MCF 10A (cell line): ENCODE results near the gene DIPK1A. TPM values are rescaled to one million over a fixed set of nuclear protein-coding genes. Genes with fewer than 3 reads are reported as not detected.
"Not testable (repeated sequence)": the region's sequence is repeated elsewhere in the genome, so short reads cannot be mapped to it uniquely, and the experiment has no call there.

Experiments
- BruUV-seq: library from RNA; stranded (reverse); fragments of 400-500 nt; replicated peaks from 2 replicates; lab custom pipeline; 2021; lab: Mats Ljungman, UMichigan
- CTCF ChIA-PET: fragments of 300-600 bp; sonication (Branson Sonifier 250); formaldehyde crosslinking; extraction: SDS; loops from one replicate; lab custom pipeline; 2021; ENCODE audit warnings: antibody characterized with exemption, inconsistent platforms; lab: Yijun Ruan, JAX
- POLR2A ChIA-PET: fragments of 300-600, 350-650 bp; sonication (Branson Sonifier 250); formaldehyde crosslinking; extraction: SDS; loops from one replicate; lab custom pipeline; 2020; ENCODE audit warnings: antibody characterized with exemption, inconsistent platforms; lab: Yijun Ruan, JAX
- DNase-seq: peaks from one replicate; pipeline ENCODE4 v3.0.0-alpha.2; 2018; ENCODE audit not compliant: unreplicated experiment
- H3K27ac Mint-ChIP-seq: one replicate; pipeline ENCODE4 v1.8.0; 2022; ENCODE audit warnings: mild to moderate bottlenecking, low read depth, mixed read lengths; ENCODE audit not compliant: unreplicated experiment
- H3K27me3 Mint-ChIP-seq: one replicate; pipeline ENCODE4 v1.8.0; 2022; ENCODE audit warnings: mixed read lengths; ENCODE audit not compliant: insufficient read depth, unreplicated experiment
- H3K36me3 Mint-ChIP-seq: one replicate; pipeline ENCODE4 v1.8.0; 2022; ENCODE audit warnings: mild to moderate bottlenecking, moderate library complexity, mixed read lengths; ENCODE audit not compliant: insufficient read depth, unreplicated experiment
- H3K4me1 Mint-ChIP-seq: one replicate; pipeline ENCODE4 v1.8.0; 2022; ENCODE audit warnings: mixed read lengths; ENCODE audit not compliant: insufficient read depth, unreplicated experiment
- H3K4me3 Mint-ChIP-seq: one replicate; pipeline ENCODE4 v1.8.0; 2022; ENCODE audit warnings: mild to moderate bottlenecking, moderate library complexity, mixed read lengths; ENCODE audit not compliant: unreplicated experiment
- H3K9me3 Mint-ChIP-seq: one replicate; pipeline ENCODE4 v1.8.0; 2022; ENCODE audit warnings: mixed read lengths; ENCODE audit not compliant: unreplicated experiment
- CTCF ChIP-seq: fragments of 200-600 bp; IDR thresholded peaks from one replicate; pipeline ENCODE4 v1.8.0; 2022; ENCODE audit warnings: antibody characterized with exemption, mild to moderate bottlenecking; ENCODE audit not compliant: unreplicated experiment
- intact Hi-C: fragments of 100-400 bp; cut with micrococcal nuclease; formaldehyde crosslinking; loops from 2 replicates; pipeline ENCODE4 v1.14.1; 2022
- total RNA-seq: library from RNA; stranded (reverse); gene quantifications from 2 replicates; pipeline ENCODE4 v1.2.3, GENCODE V29; 2022

Gene DIPK1A
- total RNA-seq, 1 experiment from 2014 or later, result 3.8 TPM

- no peaks in the 10 kb centered on the region for H3K4me1 Mint-ChIP-seq
- no peak overlapping the region for H3K27ac Mint-ChIP-seq
- no peak for TF ChIP-seq CTCF
- no peaks in the 10 kb centered on the region for H3K27me3 Mint-ChIP-seq
- no peak for DNase-seq
- intact Hi-C loops, result loop anchor here (2.0 to 10.0 kb wide), 2 partner anchors 21 to 57 kb away; no protein-coding TSS in a partner anchor
- peaks cover 11% of the 10 kb centered on the region for H3K9me3 Mint-ChIP-seq
- ChIA-PET CTCF (interaction anchor here (0.5 to 2.2 kb wide), 10 partner anchors 15 to 1630 kb away, joined by 3 to 5 read pairs (median 4); no protein-coding TSS in a partner anchor), POLR2A (interaction anchor here (0.6 to 2.0 kb wide), 3 partner anchors 11 to 61 kb away, joined by 3 to 5 read pairs (median 3); no protein-coding TSS in a partner anchor)
- H3K36me3 Mint-ChIP-seq, result no peaks in the 10 kb centered on the region
- no peak overlapping the region for H3K4me3 Mint-ChIP-seq
- no TSS peak for BruUV-seq
Measured at GRCh38 chr1:92901699-92902405, 59.4 kb downstream of the DIPK1A start.

- no TSS peak for BruUV-seq
- no peak for TF ChIP-seq CTCF
- Mint-ChIP-seq H3K27me3 (no peaks in the 10 kb centered on the region), H3K9me3 (peaks cover 11% of the 10 kb centered on the region), H3K36me3 (no peaks in the 10 kb centered on the region), H3K27ac (no peak overlapping the region), H3K4me3 (no peak overlapping the region), H3K4me1 (no peaks in the 10 kb centered on the region)
- POLR2A ChIA-PET, result interaction anchor here (0.8 to 2.0 kb wide), 2 partner anchors 10 to 61 kb away, joined by 3 to 5 read pairs; no protein-coding TSS in a partner anchor
- DNase-seq, result no peak
- intact Hi-C loops, result loop anchor here (2.0 to 10.0 kb wide), 2 partner anchors 20 to 56 kb away; no protein-coding TSS in a partner anchor
- CTCF ChIA-PET, result interaction anchor here (0.5 to 1.5 kb wide), 5 partner anchors 23 to 1630 kb away, joined by 3 to 5 read pairs (median 4); no protein-coding TSS in a partner anchor
Measured at GRCh38 chr1:92901126-92901525, 60.1 kb downstream of the DIPK1A start.

- no peaks in the 10 kb centered on the region for H3K4me1 Mint-ChIP-seq
- H3K27me3 Mint-ChIP-seq, result no peaks in the 10 kb centered on the region
- H3K36me3 Mint-ChIP-seq, result no peaks in the 10 kb centered on the region
- CTCF ChIA-PET, result interaction anchor here (0.6 to 1.5 kb wide), 6 partner anchors 23 to 94 kb away, joined by 3 to 8 read pairs (median 4); no protein-coding TSS in a partner anchor
- H3K9me3 Mint-ChIP-seq, result peaks cover 11% of the 10 kb centered on the region
- intact Hi-C loops, result loop anchor here (2.0 to 10.0 kb wide), 2 partner anchors 20 to 56 kb away; no protein-coding TSS in a partner anchor
- BruUV-seq, result no TSS peak
- H3K4me3 Mint-ChIP-seq, result no peak overlapping the region
- no peak overlapping the region for H3K27ac Mint-ChIP-seq
- DNase-seq, result no peak
- TF ChIP-seq CTCF, result no peak
- POLR2A ChIA-PET, result interaction anchor here (0.5 to 2.0 kb wide), 4 partner anchors 8 to 169 kb away, joined by 3 to 5 read pairs (median 4); no protein-coding TSS in a partner anchor
Measured at GRCh38 chr1:92900539-92900938, 60.7 kb downstream of the DIPK1A start.

- ChIA-PET CTCF (interaction anchor here (0.6 to 1.2 kb wide), 4 partner anchors 35 to 95 kb away, joined by 3 to 8 read pairs (median 3); no protein-coding TSS in a partner anchor), POLR2A (interaction anchor here (0.5 to 0.9 kb wide), 3 partner anchors 9 to 170 kb away, joined by 3 to 4 read pairs (median 3); no protein-coding TSS in a partner anchor)
- Mint-ChIP-seq H3K27me3 (no peaks in the 10 kb centered on the region), H3K4me3 (no peak overlapping the region), H3K27ac (no peak overlapping the region), H3K36me3 (no peaks in the 10 kb centered on the region), H3K9me3 (peaks cover 11% of the 10 kb centered on the region), H3K4me1 (no peaks in the 10 kb centered on the region)
- no peak for TF ChIP-seq CTCF
- intact Hi-C loops, result loop anchor here (2.0 to 10.0 kb wide), 2 partner anchors 19 to 55 kb away; no protein-coding TSS in a partner anchor
- no TSS peak for BruUV-seq
- no peak for DNase-seq
Measured at GRCh38 chr1:92899780-92900179, 61.5 kb downstream of the DIPK1A start.

GRCh38 chr1:92898053-92898452 is 63.2 kb downstream of the DIPK1A start:
- H3K4me1 Mint-ChIP-seq, intact Hi-C loops, H3K36me3 Mint-ChIP-seq, H3K27me3 Mint-ChIP-seq, DNase-seq, BruUV-seq, POLR2A ChIA-PET, H3K27ac Mint-ChIP-seq, H3K4me3 Mint-ChIP-seq, CTCF ChIA-PET: not testable (repeated sequence)
- peaks cover 11% of the 10 kb centered on the region for H3K9me3 Mint-ChIP-seq
